Type B pancreatic cell (in vitro differentiated cells): Measurements from ENCODE around the gene MED27. TPM values are rescaled to one million over a fixed set of nuclear protein-coding genes. Genes with fewer than 3 reads are reported as not detected.
"Not testable (repeated sequence)": the region's sequence is repeated elsewhere in the genome, so short reads cannot be mapped to it uniquely, and the experiment has no call there.

Experiments
- DNase-seq: peaks from one replicate; pipeline ENCODE4 v3.0.0; 2021; ENCODE audit warnings: mixed read lengths; ENCODE audit not compliant: unreplicated experiment; ENCODE audit errors: extremely low spot score
- H3K27ac Mint-ChIP-seq: 2 replicates; pipeline ENCODE4 v1.8.0; 2021; ENCODE audit warnings: mild to moderate bottlenecking, mixed read lengths
- H3K27me3 Mint-ChIP-seq: 2 replicates; pipeline ENCODE4 v1.8.0; 2021; ENCODE audit warnings: mixed read lengths
- H3K36me3 Mint-ChIP-seq: 2 replicates; pipeline ENCODE4 v1.8.0; 2021; ENCODE audit warnings: mixed read lengths
- H3K4me1 Mint-ChIP-seq: one replicate; pipeline ENCODE4 v1.8.0; 2021; ENCODE audit warnings: mixed read lengths; ENCODE audit not compliant: unreplicated experiment
- H3K4me3 Mint-ChIP-seq: 2 replicates; pipeline ENCODE4 v1.8.0; 2021; ENCODE audit warnings: mild to moderate bottlenecking, mixed read lengths
- H3K9me3 Mint-ChIP-seq: 2 replicates; pipeline ENCODE4 v1.8.0; 2021; ENCODE audit warnings: mixed read lengths
- CTCF ChIP-seq: fragments of 200-600 bp; sonication (generic); conservative IDR thresholded peaks from 2 replicates; pipeline ENCODE4 v1.5.0; 2021; ENCODE audit warnings: antibody characterized with exemption, mild to moderate bottlenecking
- total RNA-seq: library from RNA; stranded (reverse); gene quantifications from 2 replicates; pipeline ENCODE4 v1.2.1, GENCODE V29; 2021; ENCODE audit warnings: low replicate concordance

The MED27 gene
- total RNA-seq, 1 donor from 2014 or later: 21.7 TPM

DNA sequence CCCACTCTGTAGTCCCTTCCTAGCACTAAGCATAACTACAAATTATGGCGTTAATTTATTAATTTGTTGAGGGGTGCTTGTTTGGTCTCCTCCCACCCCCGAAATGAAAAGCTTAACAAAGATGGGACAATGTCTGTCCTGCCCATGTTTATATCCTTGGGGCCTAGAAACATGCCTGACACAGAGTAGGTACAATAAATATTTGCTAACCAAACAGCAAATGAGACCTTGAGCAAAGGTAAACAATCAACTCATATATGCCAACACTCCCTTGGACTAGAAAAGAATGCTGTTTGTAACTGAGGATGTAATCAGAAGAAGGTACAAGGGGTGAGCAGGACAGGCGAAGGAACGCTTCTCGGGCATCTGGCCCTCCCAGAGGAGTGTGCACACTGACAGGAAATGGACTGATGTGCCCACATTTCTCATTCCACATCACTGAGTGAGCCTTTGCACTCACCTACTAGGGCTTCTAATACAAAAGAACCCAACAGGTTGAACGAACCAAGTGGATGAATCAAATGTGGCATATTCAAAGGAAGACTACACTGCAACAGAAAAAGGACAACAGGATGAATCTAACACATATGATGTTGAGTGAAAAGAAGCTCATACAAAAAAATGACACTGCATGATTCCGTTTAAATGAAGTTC lies 66.8 kb downstream of the MED27 start:
- peaks cover 8% of the 10 kb centered on the region for H3K36me3 Mint-ChIP-seq
- no peaks in the 10 kb centered on the region for H3K27me3 Mint-ChIP-seq
- DNase-seq: no peak
- no peak overlapping the region for H3K27ac Mint-ChIP-seq
- TF ChIP-seq CTCF: no peak
- H3K4me3 Mint-ChIP-seq: no peak overlapping the region
- H3K9me3 Mint-ChIP-seq: no peaks in the 10 kb centered on the region
- peaks cover 18% of the 10 kb centered on the region for H3K4me1 Mint-ChIP-seq

- peaks cover 27% of the 10 kb centered on the region for H3K4me1 Mint-ChIP-seq
- no peak overlapping the region for H3K27ac Mint-ChIP-seq
- H3K9me3 Mint-ChIP-seq: no peaks in the 10 kb centered on the region
- DNase-seq: no peak
- no peak for TF ChIP-seq CTCF
- no peak overlapping the region for H3K4me3 Mint-ChIP-seq
- H3K36me3 Mint-ChIP-seq: peaks cover 8% of the 10 kb centered on the region
- no peaks in the 10 kb centered on the region for H3K27me3 Mint-ChIP-seq
These were observed 67.8 kb downstream of the MED27 start for GRCh38 chr9:132011896-132012295.

DNA sequence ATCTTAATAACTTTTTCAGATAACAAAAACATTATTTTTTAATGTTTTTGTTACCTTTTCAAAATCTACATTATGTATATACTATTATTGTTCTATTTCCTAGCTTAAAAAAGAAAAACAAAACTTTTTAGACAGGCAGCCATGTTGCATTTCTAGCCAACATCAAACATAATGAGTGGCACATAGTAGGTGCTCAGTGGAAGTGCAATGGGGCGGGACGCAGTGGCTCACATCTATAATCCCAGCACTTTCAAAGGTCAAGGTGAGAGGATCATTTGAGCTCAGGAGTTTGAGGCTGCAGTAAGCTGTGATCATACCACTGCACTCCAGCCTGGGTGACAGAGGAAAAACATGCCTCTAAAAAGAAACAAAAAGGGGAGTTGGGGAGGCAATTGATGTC lies 68.4 kb downstream of the MED27 start:
- H3K27ac Mint-ChIP-seq: no peak overlapping the region
- H3K4me1 Mint-ChIP-seq: peaks cover 32% of the 10 kb centered on the region
- no peak for TF ChIP-seq CTCF
- DNase-seq: no peak
- peaks cover 8% of the 10 kb centered on the region for H3K36me3 Mint-ChIP-seq
- H3K9me3 Mint-ChIP-seq: no peaks in the 10 kb centered on the region
- H3K4me3 Mint-ChIP-seq: no peak overlapping the region
- no peaks in the 10 kb centered on the region for H3K27me3 Mint-ChIP-seq

DNA sequence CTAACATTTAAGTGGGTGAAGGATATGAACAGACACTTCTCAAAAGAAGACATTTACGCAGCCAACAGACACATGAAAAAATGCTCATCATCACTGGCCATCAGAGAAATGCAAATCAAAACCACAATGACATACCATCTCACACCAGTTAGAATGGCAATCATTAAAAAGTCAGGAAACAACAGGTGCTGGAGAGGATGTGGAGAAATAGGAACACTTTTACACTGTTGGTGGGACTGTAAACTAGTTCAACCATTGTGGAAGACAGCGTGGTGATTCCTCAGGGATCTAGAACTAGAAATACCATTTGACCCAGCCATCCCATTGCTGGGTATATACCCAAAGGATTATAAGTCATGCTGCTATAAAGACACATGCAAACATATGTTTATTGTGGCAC lies 69.5 kb downstream of the MED27 start:
- not testable (repeated sequence) for H3K36me3 Mint-ChIP-seq, H3K27ac Mint-ChIP-seq, H3K9me3 Mint-ChIP-seq, DNase-seq, H3K27me3 Mint-ChIP-seq, H3K4me3 Mint-ChIP-seq
- H3K4me1 Mint-ChIP-seq: peaks cover 37% of the 10 kb centered on the region

- H3K27me3 Mint-ChIP-seq: no peaks in the 10 kb centered on the region
- H3K4me3 Mint-ChIP-seq: no peak overlapping the region
- H3K36me3 Mint-ChIP-seq: peaks cover 8% of the 10 kb centered on the region
- H3K9me3 Mint-ChIP-seq: no peaks in the 10 kb centered on the region
- no peak for DNase-seq
- TF ChIP-seq CTCF: no peak
- peaks cover 38% of the 10 kb centered on the region for H3K4me1 Mint-ChIP-seq
- H3K27ac Mint-ChIP-seq: no peak overlapping the region
These were observed 70.5 kb downstream of the MED27 start for GRCh38 chr9:132008855-132009812.
